Stomach smooth muscle (tissue), 2 donors: Measurements from ENCODE around the gene MAPK11.

Experiments
- H3K27ac ChIP-seq: one replicate; pipeline ENCODE4 v1.7.0; 2013; ENCODE audit warnings: mild to moderate bottlenecking, low read length, inconsistent platforms
- H3K27me3 ChIP-seq, 2 donors: one replicate each; pipeline ENCODE4 v1.7.0; 2013; ENCODE audit warnings: low read length in 2 of 2; ENCODE audit not compliant: insufficient read depth in 2 of 2, control insufficient read depth in 1 of 2
- H3K36me3 ChIP-seq, 2 donors: one replicate each; pipeline ENCODE4 v1.7.0; 2013; ENCODE audit warnings: low read length in 2 of 2; ENCODE audit not compliant: control insufficient read depth in 2 of 2, insufficient read depth in 2 of 2
- H3K4me1 ChIP-seq: one replicate; pipeline ENCODE4 v1.7.0; 2013; ENCODE audit warnings: low read length; ENCODE audit not compliant: control insufficient read depth, insufficient read depth
- H3K4me3 ChIP-seq, 2 donors: one replicate each; pipeline ENCODE4 v1.7.0; 2013; ENCODE audit warnings: low read length in 2 of 2
- H3K9ac ChIP-seq, 2 donors: one replicate each; pipeline ENCODE4 v1.7.0; 2013; ENCODE audit warnings: low read length in 2 of 2, mild to moderate bottlenecking in 1 of 2
- H3K9me3 ChIP-seq, 2 donors: one replicate each; pipeline ENCODE4 v1.7.0; 2013; ENCODE audit warnings: low read length in 2 of 2; ENCODE audit not compliant: control insufficient read depth in 2 of 2
- donor health status: healthy.
- donor health status: Pancreatic carcinoma.

The MAPK11 gene

DNA sequence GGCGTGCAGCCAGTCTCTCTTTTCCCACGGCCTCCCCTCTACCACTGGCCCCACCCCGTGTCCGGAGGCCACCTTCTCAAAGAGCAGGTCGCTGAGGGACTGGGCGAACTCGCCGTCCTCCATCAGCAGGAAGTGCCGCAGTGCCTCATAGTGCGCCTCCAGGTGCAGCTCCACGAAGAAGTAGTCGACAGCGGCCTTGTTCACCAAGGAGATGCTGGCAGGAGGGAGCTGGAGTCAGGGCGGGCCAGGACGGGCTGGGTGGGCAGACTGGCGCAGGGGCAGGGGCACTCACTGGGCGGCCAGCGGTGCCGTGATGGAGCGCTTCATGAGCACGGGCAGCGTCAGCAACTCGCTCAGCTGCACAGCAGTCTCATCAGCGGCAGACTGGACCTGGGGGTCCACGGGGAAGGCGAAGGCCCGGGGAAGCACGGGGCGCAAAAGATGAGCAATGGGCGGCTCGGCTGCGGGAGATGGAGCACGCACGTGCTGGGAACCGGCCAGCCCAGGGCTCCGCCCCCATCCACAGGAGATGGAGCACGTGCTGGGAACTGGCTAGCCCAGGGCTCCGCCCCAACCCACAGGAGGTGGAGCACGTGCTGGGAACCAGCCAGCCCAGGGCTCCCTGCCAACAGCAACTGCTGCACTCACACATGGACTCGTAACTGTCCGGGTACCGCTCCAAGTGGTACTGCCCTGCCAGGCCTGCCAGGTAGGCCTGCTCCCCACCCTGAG is 51.0 kb downstream of the MAPK11 start:
- no peak overlapping the region for H3K4me3 ChIP-seq
- peaks cover 52 to 64% of the 10 kb centered on the region in 2 donors for H3K36me3 ChIP-seq
- H3K27ac ChIP-seq = no peak overlapping the region
- no peaks in the 10 kb centered on the region for H3K9me3 ChIP-seq
- no peak overlapping the region for H3K9ac ChIP-seq
- H3K4me1 ChIP-seq = peaks cover 14% of the 10 kb centered on the region
- no peaks in the 10 kb centered on the region for H3K27me3 ChIP-seq

DNA sequence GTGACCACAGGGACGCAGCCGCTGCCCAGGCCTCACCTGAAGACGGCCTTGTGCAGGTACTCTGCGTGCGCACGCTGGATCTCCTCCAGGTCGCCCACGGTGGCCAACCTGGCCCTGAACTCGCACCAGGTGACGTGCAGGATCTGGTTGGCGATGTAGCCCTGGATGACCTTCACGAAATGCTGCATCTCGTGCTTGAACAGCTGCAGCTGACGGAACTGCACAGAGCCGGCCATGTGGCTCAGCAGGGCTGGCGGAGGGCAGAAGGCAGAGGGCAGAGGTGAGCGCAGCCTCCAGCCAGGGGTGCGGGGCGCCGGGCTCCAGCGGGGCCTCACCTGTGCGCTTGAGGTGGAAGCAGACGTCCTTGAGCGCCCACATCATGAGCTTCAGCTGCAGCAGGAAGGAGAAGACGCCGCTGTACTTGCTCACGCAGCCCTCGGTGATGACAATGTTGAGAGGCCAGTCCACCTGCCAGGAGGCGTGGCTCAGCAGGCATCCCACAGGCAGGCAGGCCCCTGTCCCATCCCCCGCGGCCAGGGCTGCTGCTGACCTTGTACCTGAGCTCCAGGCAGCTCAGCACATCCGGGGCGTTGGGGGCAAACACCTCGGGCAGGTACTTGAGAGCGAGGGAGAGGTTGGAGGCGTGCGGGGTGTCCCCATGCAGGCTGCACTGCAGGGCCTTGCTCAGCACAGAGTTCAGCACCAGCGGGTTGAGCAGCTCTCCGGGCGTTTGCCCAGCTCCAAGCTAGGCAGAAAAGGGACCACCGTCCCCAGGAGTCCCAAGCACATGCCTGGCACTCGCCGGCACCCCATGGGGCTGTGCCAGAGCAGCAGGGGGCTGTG is 51.8 kb downstream of the MAPK11 start:
- Histone ChIP-seq H3K9me3 (no peaks in the 10 kb centered on the region), H3K36me3 (peaks cover 47 to 60% of the 10 kb centered on the region in 2 donors), H3K9ac (no peak overlapping the region), H3K4me3 (no peak overlapping the region), H3K27ac (no peak overlapping the region), H3K27me3 (no peaks in the 10 kb centered on the region), H3K4me1 (peaks cover 14% of the 10 kb centered on the region)

DNA sequence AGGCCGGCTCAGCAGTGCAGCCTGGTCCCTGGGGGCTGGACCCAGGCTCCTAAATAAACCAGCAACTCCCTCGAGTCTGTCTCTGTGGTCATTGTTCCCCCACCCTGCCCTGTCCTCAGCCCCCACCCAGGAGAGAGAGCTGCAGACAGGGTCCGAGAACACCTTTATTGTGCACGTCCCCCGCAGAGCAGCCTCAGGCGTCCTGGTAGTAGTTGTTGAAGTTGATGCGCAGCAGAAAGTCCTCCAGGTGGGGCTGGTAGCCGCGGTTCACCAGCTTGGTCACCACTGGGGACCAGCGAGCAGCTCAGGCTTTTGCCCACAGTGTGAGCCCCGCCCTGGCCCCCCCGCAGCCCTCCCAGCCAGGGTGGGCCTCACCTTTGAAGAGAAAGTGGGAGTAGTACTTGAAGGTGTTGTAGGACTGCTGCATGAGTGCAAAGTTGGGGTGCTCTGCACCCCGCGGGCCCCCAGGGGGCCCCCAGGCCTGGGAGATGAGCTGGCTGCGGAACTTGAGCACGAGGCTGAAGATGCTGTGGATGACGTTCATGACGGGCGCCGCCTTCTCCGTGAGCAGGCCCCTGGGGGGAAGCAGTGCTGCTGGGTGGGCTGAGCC is 52.5 kb downstream of the MAPK11 start:
- Histone ChIP-seq H3K36me3 (peaks cover 54 to 60% of the 10 kb centered on the region in 2 donors), H3K27me3 (no peaks in the 10 kb centered on the region), H3K4me1 (peaks cover 14% of the 10 kb centered on the region), H3K27ac (no peak overlapping the region), H3K4me3 (no peak overlapping the region), H3K9me3 (no peaks in the 10 kb centered on the region), H3K9ac (no peak overlapping the region)

DNA sequence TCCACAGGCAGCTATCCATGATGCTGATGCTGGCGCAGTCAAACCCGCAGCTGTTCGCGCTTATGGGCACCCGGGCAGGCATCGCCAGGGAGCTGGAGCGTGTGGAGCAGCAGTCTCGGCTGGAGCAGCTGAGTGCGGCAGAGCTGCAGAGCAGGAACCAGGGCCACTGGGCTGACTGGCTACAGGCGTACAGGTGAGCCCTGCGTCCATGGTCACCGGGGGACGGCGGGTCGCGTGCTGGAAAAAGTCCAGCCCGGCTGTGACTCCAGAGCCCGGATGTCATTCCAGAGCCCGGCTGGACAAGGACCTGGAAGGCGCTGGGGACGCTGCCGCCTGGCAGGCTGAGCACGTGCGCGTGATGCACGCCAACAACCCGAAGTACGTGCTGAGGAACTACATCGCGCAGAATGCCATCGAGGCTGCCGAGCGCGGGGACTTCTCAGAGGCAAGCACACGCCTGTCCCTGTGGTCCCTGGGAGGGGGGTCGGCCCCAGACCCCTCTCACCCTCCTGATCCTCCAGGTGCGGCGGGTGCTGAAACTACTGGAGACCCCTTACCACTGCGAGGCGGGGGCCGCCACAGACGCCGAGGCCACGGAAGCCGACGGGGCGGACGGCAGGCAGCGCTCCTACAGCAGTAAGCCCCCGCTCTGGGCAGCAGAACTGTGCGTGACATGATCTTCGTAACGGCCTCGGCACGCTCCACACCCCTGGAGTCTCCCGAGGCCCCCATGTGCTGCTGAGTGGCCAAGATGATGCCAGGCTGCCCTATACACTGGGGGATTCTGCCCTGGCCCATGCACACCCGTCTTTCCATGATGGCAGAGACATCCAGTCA is 53.3 kb downstream of the MAPK11 start:
- Histone ChIP-seq H3K27ac (no peak overlapping the region), H3K9ac (no peak overlapping the region), H3K36me3 (peaks cover 52 to 56% of the 10 kb centered on the region in 2 donors)

DNA sequence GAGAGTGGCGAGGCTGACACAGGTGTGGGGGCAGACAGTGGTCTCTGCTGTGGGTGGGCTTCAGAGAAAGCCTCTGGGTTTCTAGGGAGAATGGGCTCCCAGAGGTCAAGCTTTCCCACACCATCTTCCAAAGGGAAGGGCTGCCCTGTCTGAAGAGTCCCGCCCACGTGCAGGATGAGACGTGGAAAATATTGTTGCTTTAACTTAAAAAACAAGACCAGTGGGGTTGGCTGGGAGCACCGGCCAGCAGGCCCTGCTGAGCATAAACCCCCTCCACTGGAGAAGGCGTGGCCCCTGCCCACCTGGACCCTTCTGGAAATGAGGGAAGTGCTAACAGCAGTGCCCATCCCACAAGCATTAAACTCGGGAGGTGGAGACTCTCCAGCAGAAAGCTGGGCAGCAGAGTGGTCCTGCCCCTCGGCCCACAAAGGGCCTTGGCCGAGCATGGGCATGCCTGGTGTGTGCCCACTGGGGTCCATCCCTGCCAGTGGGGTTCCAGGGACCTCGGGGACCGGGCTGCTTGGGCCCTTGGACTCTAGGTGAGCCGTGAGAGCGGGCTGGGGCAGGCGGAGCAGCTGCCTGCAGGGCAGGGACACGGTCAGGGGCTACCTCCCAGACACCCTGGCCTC is 54.0 kb downstream of the MAPK11 start:
- Histone ChIP-seq H3K27me3 (no peaks in the 10 kb centered on the region), H3K9ac (no peak overlapping the region), H3K36me3 (peaks cover 49 to 51% of the 10 kb centered on the region in 2 donors), H3K4me1 (peaks cover 14% of the 10 kb centered on the region), H3K4me3 (no peak overlapping the region), H3K9me3 (no peaks in the 10 kb centered on the region), H3K27ac (no peak overlapping the region)

More for the DNA sequence above, 53.3 kb downstream of the MAPK11 start:
- peaks cover 14% of the 10 kb centered on the region for H3K4me1 ChIP-seq
- H3K9me3 ChIP-seq = no peaks in the 10 kb centered on the region
- no peaks in the 10 kb centered on the region for H3K27me3 ChIP-seq
- no peak overlapping the region for H3K4me3 ChIP-seq

DNA sequence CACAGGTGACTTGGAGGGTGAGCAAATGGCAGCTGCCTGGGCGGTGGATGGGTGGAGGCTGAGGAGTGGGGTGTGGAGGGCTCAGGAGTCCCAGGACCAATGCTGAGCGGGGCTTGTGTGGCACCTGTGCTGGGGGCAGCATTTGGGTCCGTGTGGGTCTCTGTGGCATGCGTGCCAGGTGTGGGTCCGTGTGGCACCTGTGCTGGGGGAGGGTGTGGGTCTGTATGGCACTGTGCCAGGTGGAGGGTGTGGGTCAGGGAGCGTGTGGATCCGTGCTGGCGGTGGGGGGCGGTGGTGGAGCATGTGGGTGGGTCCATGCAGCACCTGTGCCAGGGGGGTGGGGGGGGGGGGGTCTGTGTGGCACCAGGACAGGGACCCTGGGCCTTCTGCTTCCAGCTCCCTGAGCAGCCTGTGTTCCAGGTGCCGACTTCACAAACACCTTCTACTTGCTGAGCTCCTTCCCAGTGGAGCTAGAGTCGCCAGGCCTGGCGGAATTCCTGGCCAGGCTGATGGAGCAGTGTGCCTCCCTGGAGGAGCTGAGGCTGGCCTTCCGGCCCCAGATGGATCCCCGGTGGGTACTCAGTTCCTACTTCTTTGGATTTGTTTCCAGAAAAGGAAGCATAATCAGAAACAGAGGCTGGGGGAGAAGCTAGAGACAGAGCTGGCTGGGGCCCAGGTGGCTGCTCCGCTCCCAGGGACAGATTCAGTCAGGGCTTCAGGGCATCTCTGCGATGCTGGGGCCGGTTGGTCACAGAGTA is 54.7 kb downstream of the MAPK11 start:
- Histone ChIP-seq H3K4me1 (peaks cover 14% of the 10 kb centered on the region), H3K27me3 (no peaks in the 10 kb centered on the region), H3K4me3 (no peak overlapping the region), H3K36me3 (peaks cover 49 to 50% of the 10 kb centered on the region in 2 donors), H3K9me3 (no peaks in the 10 kb centered on the region), H3K9ac (no peak overlapping the region), H3K27ac (no peak overlapping the region)
